Neural progenitor cell (in vitro differentiated cells): ENCODE data around the gene CLDN1. TPM values are rescaled to one million over a fixed set of nuclear protein-coding genes. Genes with fewer than 3 reads are reported as not detected.
A peak's percentile ranks its signal among the peaks of the same experiment; 100 is the strongest.

ENCODE experiments used
- DNase-seq: peaks from one replicate; pipeline ENCODE4 v3.0.0-alpha.2; 2016; ENCODE audit warnings: low spot score
- H2AFZ ChIP-seq: fragments of 200-600 bp; sonication (generic); replicated peaks from 2 replicates; pipeline ENCODE4 v1.6.1; 2016; ENCODE audit warnings: antibody characterized with exemption
- H3F3A ChIP-seq: fragments of 200-600 bp; sonication (generic); 2 replicates; pipeline ENCODE4 v1.6.1; 2016; ENCODE audit warnings: antibody characterized with exemption, low read depth
- H3K27ac ChIP-seq: fragments of 200-600 bp; sonication (generic); 2 replicates; pipeline ENCODE4 v1.5.1; 2016; ENCODE audit warnings: mild to moderate bottlenecking
- H3K27me3 ChIP-seq: fragments of 200-600 bp; sonication (generic); 2 replicates; pipeline ENCODE4 v1.6.1; 2016; ENCODE audit warnings: mild to moderate bottlenecking, moderate library complexity
- H3K36me3 ChIP-seq: fragments of 200-600 bp; sonication (generic); 2 replicates; pipeline ENCODE4 v1.5.1; 2016
- H3K4me1 ChIP-seq: fragments of 200-600 bp; sonication (generic); 2 replicates; pipeline ENCODE4 v1.6.1; 2016; ENCODE audit warnings: mixed run types
- H3K4me2 ChIP-seq: fragments of 200-600 bp; sonication (generic); 2 replicates; pipeline ENCODE4 v1.6.1; 2016
- H3K4me3 ChIP-seq: fragments of 200-600 bp; sonication (generic); 2 replicates; pipeline ENCODE4 v1.5.1; 2016
- H3K79me2 ChIP-seq: fragments of 200-600 bp; sonication (generic); 2 replicates; pipeline ENCODE4 v1.6.1; 2016; ENCODE audit warnings: low read depth
- H3K9ac ChIP-seq: fragments of 200-600 bp; sonication (generic); 2 replicates; pipeline ENCODE4 v1.6.1; 2016
- H3K9me3 ChIP-seq: fragments of 200-600 bp; sonication (generic); 2 replicates; pipeline ENCODE4 v1.5.1; 2016; ENCODE audit warnings: low read depth
- H4K20me1 ChIP-seq: fragments of 200-600 bp; sonication (generic); 2 replicates; pipeline ENCODE4 v1.6.1; 2016; ENCODE audit warnings: low read depth
- H3K27ac Mint-ChIP-seq: 3 replicates; pipeline ENCODE4 v1.8.0; 2021; ENCODE audit warnings: mixed read lengths
- H3K27me3 Mint-ChIP-seq: 2 replicates; pipeline ENCODE4 v1.8.0; 2022; ENCODE audit warnings: low read depth, mild to moderate bottlenecking, inconsistent platforms, moderate library complexity, mixed read lengths; ENCODE audit not compliant: insufficient read depth
- H3K36me3 Mint-ChIP-seq: 3 replicates; pipeline ENCODE4 v1.8.0; 2021; ENCODE audit warnings: mixed read lengths
- H3K4me1 Mint-ChIP-seq: 3 replicates; pipeline ENCODE4 v1.8.0; 2021; ENCODE audit warnings: mixed read lengths
- H3K4me3 Mint-ChIP-seq: 3 replicates; pipeline ENCODE4 v1.8.0; 2021; ENCODE audit warnings: mild to moderate bottlenecking, moderate library complexity, mixed read lengths
- H3K9me3 Mint-ChIP-seq: 3 replicates; pipeline ENCODE4 v1.8.0; 2020; ENCODE audit warnings: mixed read lengths
- EZH2 ChIP-seq: fragments of 200-600 bp; sonication (generic); IDR thresholded peaks from 2 replicates; pipeline ENCODE4 v1.6.1; 2017; ENCODE audit warnings: antibody characterized with exemption, mild to moderate bottlenecking, moderate library complexity
- EZH2phosphoT487 ChIP-seq: fragments of 200-600 bp; sonication (generic); IDR thresholded peaks from 2 replicates; pipeline ENCODE4 v1.6.1; 2017; ENCODE audit warnings: antibody characterized with exemption
- total RNA-seq: library from RNA; depleted of rRNA; stranded (reverse); fragments of >200 nt; gene quantifications from 2 replicates; pipeline ENCODE4 v1.2.3, GENCODE V29; 2015; ENCODE audit warnings: low replicate concordance
- TF ChIP-seq, protein P1 (sequence below): fragments of 200-600 bp; sonication (generic); IDR thresholded peaks from 2 replicates; pipeline ENCODE4 v1.5.1; 2017; ENCODE audit warnings: antibody characterized with exemption, mild to moderate bottlenecking

The CLDN1 gene
- total RNA-seq, 1 donor from 2014 or later: 0.24 TPM

DNA sequence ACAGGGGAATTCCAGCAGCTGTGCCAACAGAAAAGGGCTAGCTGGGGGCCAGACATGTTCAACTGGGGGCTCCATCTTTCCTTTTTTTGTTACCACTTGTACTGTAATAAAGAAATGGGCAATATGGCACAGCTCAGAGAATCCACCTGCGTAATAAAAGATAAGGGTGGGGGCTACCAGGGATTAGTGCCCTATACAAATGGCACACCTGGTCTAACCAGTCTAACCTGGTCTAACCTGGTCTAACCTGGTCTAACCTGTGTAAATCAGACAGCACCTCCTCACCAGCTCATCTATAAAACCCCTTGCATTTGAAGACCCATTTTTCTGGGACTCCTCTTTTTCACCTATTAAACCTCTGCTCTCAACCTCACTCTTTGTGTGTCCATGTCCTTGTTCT, 39.5 kb upstream of the CLDN1 start:
- H3K9me3 Mint-ChIP-seq: peaks cover 2% of the 10 kb centered on the region
- no peak overlapping the region for H3K4me2 ChIP-seq
- no peak for DNase-seq

DNA sequence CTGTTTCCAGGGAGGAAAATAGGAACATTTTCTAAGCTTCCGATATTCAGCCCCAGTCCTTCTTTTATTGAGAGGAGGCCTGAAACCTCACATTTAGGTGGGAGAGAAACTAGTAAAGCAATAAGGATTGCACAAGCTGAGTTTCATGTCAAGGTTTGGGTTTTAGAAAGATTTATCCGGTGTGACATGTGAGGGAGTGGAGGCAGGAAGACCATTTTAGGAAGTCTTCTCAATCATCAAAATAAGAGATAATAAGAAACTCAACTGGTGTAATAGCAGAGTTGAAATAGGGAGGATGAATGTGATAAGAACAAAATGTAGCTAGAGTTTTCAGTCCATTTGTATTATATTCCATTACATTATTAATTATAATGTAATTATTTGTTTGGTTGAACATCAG, 38.0 kb upstream of the CLDN1 start:
- no peak for DNase-seq
- H3K27me3 Mint-ChIP-seq: no peaks in the 10 kb centered on the region
- H3K9me3 ChIP-seq: no peaks in the 10 kb centered on the region
- H3K79me2 ChIP-seq: no peaks in the 10 kb centered on the region
- H3K27ac ChIP-seq: no peak overlapping the region
- TF ChIP-seq, protein P1, sequence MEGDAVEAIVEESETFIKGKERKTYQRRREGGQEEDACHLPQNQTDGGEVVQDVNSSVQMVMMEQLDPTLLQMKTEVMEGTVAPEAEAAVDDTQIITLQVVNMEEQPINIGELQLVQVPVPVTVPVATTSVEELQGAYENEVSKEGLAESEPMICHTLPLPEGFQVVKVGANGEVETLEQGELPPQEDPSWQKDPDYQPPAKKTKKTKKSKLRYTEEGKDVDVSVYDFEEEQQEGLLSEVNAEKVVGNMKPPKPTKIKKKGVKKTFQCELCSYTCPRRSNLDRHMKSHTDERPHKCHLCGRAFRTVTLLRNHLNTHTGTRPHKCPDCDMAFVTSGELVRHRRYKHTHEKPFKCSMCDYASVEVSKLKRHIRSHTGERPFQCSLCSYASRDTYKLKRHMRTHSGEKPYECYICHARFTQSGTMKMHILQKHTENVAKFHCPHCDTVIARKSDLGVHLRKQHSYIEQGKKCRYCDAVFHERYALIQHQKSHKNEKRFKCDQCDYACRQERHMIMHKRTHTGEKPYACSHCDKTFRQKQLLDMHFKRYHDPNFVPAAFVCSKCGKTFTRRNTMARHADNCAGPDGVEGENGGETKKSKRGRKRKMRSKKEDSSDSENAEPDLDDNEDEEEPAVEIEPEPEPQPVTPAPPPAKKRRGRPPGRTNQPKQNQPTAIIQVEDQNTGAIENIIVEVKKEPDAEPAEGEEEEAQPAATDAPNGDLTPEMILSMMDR: no peak
- TF ChIP-seq EZH2 (no peak), EZH2phosphoT487 (no peak)
- peaks cover 8% of the 10 kb centered on the region for H3K4me1 ChIP-seq
- H3K36me3 ChIP-seq: no peaks in the 10 kb centered on the region
- no peaks in the 10 kb centered on the region for H4K20me1 ChIP-seq
- H3K9me3 Mint-ChIP-seq: peaks cover 2% of the 10 kb centered on the region
- H3K36me3 Mint-ChIP-seq: no peaks in the 10 kb centered on the region
- H3F3A ChIP-seq: no peaks in the 10 kb centered on the region
- no peak overlapping the region for H3K4me2 ChIP-seq
- no peak overlapping the region for H3K4me3 ChIP-seq
- H3K4me1 Mint-ChIP-seq: peaks cover 5% of the 10 kb centered on the region
- H3K27me3 ChIP-seq: no peaks in the 10 kb centered on the region
- no peak overlapping the region for H3K4me3 Mint-ChIP-seq
- H3K27ac Mint-ChIP-seq: no peak overlapping the region
- no peak overlapping the region for H2AFZ ChIP-seq
- H3K9ac ChIP-seq: no peak overlapping the region

More for the DNA sequence above, 39.5 kb upstream of the CLDN1 start:
- peaks cover 5% of the 10 kb centered on the region for H3K4me1 Mint-ChIP-seq
- H4K20me1 ChIP-seq: no peaks in the 10 kb centered on the region
- no peak overlapping the region for H3K4me3 Mint-ChIP-seq
- no peaks in the 10 kb centered on the region for H3F3A ChIP-seq
- H3K36me3 Mint-ChIP-seq: no peaks in the 10 kb centered on the region
- no peak overlapping the region for H3K27ac Mint-ChIP-seq
- H2AFZ ChIP-seq: no peak overlapping the region
- no peaks in the 10 kb centered on the region for H3K79me2 ChIP-seq
- no peak overlapping the region for H3K27ac ChIP-seq
- peaks cover 8% of the 10 kb centered on the region for H3K4me1 ChIP-seq
- H3K27me3 ChIP-seq: no peaks in the 10 kb centered on the region
- TF ChIP-seq EZH2phosphoT487 (no peak), EZH2 (no peak)
- TF ChIP-seq, protein P1: no peak
- H3K9me3 ChIP-seq: no peaks in the 10 kb centered on the region
- no peak overlapping the region for H3K4me3 ChIP-seq
- H3K27me3 Mint-ChIP-seq: no peaks in the 10 kb centered on the region
- H3K9ac ChIP-seq: no peak overlapping the region
- no peaks in the 10 kb centered on the region for H3K36me3 ChIP-seq

DNA sequence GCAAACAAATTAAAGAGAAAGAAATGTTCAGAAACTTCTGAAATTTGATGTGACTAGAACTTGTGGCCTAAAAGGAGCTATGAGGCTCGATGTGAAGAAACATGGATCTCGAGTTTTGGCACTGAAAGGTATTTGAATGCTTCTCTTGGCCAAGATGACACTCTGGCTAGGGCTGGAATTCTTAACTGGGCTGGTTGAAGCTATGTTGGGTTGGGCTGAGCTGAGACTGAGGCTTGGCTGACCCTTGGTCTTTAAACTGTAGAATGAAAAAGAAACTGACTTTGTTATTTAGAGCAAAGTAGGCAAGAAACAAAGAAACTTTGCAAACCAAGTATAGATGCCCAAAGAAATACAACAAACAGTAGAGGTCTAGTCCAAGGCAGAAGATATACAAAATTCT, 37.6 kb upstream of the CLDN1 start:
- no peaks in the 10 kb centered on the region for H3K27me3 Mint-ChIP-seq

More for the DNA sequence above, 37.6 kb upstream of the CLDN1 start:
- H3K4me1 Mint-ChIP-seq: peaks cover 5% of the 10 kb centered on the region
- Histone ChIP-seq H3K9me3 (no peaks in the 10 kb centered on the region), H4K20me1 (no peaks in the 10 kb centered on the region), H3K9ac (no peak overlapping the region), H3K27ac (no peak overlapping the region), H3K4me1 (peaks cover 8% of the 10 kb centered on the region), H3K4me3 (no peak overlapping the region), H3F3A (no peaks in the 10 kb centered on the region), H2AFZ (no peak overlapping the region), H3K4me2 (no peak overlapping the region), H3K27me3 (no peaks in the 10 kb centered on the region), H3K36me3 (no peaks in the 10 kb centered on the region), H3K79me2 (no peaks in the 10 kb centered on the region)
- no peak overlapping the region for H3K27ac Mint-ChIP-seq
- TF ChIP-seq, protein P1: no peak
- no peak for TF ChIP-seq EZH2phosphoT487
- no peak for TF ChIP-seq EZH2
- no peak overlapping the region for H3K4me3 Mint-ChIP-seq
- DNase-seq: peak; percentile 8
- H3K36me3 Mint-ChIP-seq: no peaks in the 10 kb centered on the region
- peaks cover 2% of the 10 kb centered on the region for H3K9me3 Mint-ChIP-seq
